ENCODE data around the gene AP3B2. TPM values are rescaled to one million over a fixed set of nuclear protein-coding genes. Genes with fewer than 3 reads are reported as not detected.

The AP3B2 gene
- total RNA-seq, 1 donor from 2014 or later = 3.8 TPM

DNA sequence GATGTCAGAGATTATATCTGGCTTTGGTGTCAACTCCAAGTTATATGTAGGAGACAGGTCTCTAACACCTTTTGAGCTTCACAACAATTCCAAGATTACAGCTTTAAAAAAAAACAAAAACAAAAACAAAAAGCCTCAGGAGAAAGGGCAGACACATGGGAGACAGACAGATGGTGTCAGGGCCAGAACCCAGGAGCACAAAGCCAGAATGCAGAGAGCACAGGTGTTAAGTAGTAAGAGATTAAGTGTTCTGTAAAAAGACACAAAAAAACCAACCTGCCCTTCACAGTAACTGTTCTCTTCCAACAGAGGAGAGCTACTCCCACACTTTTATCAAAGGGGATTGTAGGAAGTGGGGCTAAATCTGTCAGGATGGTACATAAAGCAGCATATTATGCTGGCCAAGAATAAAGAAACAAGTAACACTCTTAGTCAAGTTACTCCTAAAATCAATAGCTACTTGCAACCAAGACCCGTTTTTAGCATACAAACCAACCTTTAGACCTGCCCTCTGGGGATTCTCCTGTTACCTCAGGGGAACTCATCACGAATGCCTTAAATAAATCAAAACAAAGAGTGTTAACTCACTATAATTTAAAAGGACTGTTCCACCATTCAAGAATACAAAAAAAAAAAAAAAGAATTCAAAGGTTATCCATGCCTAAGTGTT lies 68.4 kb downstream of the AP3B2 start:
- H3K27me3 ChIP-seq = peaks cover 39% of the 10 kb centered on the region
- H3K4me1 ChIP-seq = no peaks in the 10 kb centered on the region
- TF ChIP-seq, protein P1, sequence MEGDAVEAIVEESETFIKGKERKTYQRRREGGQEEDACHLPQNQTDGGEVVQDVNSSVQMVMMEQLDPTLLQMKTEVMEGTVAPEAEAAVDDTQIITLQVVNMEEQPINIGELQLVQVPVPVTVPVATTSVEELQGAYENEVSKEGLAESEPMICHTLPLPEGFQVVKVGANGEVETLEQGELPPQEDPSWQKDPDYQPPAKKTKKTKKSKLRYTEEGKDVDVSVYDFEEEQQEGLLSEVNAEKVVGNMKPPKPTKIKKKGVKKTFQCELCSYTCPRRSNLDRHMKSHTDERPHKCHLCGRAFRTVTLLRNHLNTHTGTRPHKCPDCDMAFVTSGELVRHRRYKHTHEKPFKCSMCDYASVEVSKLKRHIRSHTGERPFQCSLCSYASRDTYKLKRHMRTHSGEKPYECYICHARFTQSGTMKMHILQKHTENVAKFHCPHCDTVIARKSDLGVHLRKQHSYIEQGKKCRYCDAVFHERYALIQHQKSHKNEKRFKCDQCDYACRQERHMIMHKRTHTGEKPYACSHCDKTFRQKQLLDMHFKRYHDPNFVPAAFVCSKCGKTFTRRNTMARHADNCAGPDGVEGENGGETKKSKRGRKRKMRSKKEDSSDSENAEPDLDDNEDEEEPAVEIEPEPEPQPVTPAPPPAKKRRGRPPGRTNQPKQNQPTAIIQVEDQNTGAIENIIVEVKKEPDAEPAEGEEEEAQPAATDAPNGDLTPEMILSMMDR (IDR thresholded peaks at IDR 0.05) = no peak
- ATAC-seq = no peak
- H3K27ac ChIP-seq = no peak overlapping the region
- DNase-seq = no peak
- H3K4me3 ChIP-seq = no peak overlapping the region
- H3K36me3 ChIP-seq = no peaks in the 10 kb centered on the region
- intact Hi-C loops (cut with DNase I) = no loop called here
- no peaks in the 10 kb centered on the region for H3K9me3 ChIP-seq

DNA sequence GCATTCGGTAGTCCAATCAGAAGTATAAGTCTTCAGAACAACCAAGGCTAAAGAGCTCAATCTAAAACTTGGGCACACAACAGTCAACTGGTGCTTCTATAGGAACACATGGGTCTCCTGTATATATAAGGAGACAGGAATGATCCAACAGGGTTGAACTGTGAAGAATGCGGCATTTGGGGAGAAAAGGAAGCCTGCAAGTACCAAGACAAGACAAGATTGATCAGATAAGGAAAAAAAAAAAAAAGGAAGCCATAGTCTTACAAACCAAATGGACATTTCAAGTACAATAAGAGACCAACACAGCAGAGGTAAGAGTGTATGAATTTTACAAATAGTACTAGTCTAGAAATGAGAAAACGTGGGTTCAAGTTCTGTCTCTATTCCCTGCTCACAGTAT lies 69.0 kb downstream of the AP3B2 start:
- H3K4me3 ChIP-seq = no peak overlapping the region
- DNase-seq (no peak), ATAC-seq (no peak)
- intact Hi-C loops (cut with DNase I) = no loop called here
- no peaks in the 10 kb centered on the region for H3K36me3 ChIP-seq
- H3K27ac ChIP-seq = no peak overlapping the region
- no peaks in the 10 kb centered on the region for H3K4me1 ChIP-seq
- TF ChIP-seq, protein P1 (IDR thresholded peaks at IDR 0.05) = no peak
- peaks cover 33% of the 10 kb centered on the region for H3K27me3 ChIP-seq
- H3K9me3 ChIP-seq = no peaks in the 10 kb centered on the region

DNA sequence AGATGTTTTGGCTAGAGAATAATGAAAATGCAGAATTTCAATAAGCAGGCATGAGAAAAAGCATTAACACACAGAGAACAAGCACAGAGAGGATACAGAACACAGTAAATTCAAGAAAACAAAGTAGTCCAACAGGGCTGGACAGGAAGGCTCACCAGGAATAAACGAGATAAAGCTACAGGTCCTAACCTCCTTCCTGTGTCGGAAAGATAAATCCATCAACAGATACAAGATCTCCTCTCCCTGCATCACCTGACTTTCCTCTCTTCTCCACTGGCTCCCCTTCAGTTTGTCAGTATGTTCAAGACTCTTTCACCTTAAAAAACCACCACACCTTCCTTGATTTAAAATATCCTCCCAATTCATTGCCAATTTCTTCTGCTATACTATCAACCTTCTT lies 73.9 kb downstream of the AP3B2 start:
- H3K36me3 ChIP-seq = no peaks in the 10 kb centered on the region
- TF ChIP-seq, protein P1 (IDR thresholded peaks at IDR 0.05) = no peak
- H3K9me3 ChIP-seq = no peaks in the 10 kb centered on the region
- no peak overlapping the region for H3K27ac ChIP-seq
- intact Hi-C loops (cut with DNase I) = no loop called here
- H3K27me3 ChIP-seq = no peaks in the 10 kb centered on the region
- no peak overlapping the region for H3K4me3 ChIP-seq
- DNase-seq (no peak), ATAC-seq (no peak)
- H3K4me1 ChIP-seq = no peaks in the 10 kb centered on the region

DNA sequence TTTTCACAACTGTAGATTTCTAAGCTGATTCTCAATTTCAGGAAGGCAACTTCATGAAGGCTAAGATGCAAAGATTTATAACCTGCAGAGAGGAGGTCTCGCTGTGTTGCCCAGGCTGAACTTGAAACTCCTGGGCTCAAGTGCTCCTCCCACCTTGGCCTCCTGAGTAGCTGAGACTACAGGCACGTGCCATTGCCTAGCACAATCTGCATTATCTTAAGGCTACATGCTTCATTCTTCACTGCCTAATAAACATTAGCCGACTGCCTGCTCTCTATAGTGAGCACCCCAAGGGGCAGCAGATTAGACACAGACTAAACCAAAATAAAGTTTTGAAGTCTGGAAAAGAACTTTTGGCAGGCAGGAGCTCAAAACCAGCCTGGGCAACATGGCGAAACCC lies 79.6 kb downstream of the AP3B2 start:
- no peak overlapping the region for H3K4me3 ChIP-seq
- no peak for DNase-seq
- H3K27me3 ChIP-seq = no peaks in the 10 kb centered on the region
- no peak overlapping the region for H3K27ac ChIP-seq
- no peaks in the 10 kb centered on the region for H3K36me3 ChIP-seq
- ATAC-seq = no peak
- intact Hi-C loops (cut with DNase I) = no loop called here
- TF ChIP-seq, protein P1 (IDR thresholded peaks at IDR 0.05) = no peak
- H3K4me1 ChIP-seq = no peaks in the 10 kb centered on the region
- no peaks in the 10 kb centered on the region for H3K9me3 ChIP-seq

DNA sequence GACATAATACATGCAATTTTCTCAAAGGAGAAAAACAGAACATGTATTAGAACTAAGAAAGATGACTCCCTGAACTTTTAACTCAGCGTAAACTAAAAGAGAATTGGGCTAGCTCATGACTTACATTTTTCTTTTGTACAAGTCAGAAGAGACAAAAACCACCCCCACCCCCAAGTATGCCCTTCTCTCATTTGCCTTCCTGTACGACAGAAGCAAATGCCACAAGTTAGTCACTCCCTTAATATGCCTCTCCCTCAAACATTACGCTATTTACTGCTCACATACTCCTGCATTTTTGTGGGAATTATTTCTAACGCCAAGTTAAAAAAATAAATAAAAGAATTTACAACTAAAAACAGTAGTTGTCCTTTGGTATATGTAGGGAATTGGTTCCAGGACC lies 84.5 kb downstream of the AP3B2 start:
- TF ChIP-seq, protein P1 (IDR thresholded peaks at IDR 0.05) = no peak
- no peaks in the 10 kb centered on the region for H3K36me3 ChIP-seq

DNA sequence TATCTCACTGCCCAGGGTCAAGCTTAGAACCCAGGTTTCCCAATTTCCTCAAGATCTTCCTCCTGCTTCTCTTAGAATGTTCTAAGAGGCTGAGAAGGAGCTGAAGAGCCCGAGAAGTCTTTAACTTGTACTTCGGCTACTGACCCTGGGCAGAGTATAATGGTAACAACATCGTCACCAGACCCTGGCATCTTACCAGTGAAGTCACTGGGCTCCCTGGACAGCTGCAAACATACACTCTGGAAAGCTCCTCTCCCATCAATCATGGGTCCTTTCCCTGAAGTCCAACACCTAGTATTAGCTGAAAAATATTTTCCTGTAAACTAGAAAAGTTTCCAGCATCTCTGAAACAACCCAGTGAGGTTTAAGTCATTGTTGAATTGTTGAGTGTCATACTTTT lies 85.2 kb downstream of the AP3B2 start:
- Histone ChIP-seq H3K36me3 (no peaks in the 10 kb centered on the region), H3K4me3 (no peak overlapping the region), H3K9me3 (no peaks in the 10 kb centered on the region), H3K27ac (no peak overlapping the region), H3K27me3 (no peaks in the 10 kb centered on the region), H3K4me1 (no peaks in the 10 kb centered on the region)
- DNase-seq (no peak), ATAC-seq (no peak)
- TF ChIP-seq, protein P1 (IDR thresholded peaks at IDR 0.05) = no peak
- intact Hi-C loops (cut with DNase I) = no loop called here

More for the DNA sequence above, 84.5 kb downstream of the AP3B2 start:
- H3K4me3 ChIP-seq = no peak overlapping the region
- no peaks in the 10 kb centered on the region for H3K27me3 ChIP-seq
- ATAC-seq (no peak), DNase-seq (no peak)
- no peak overlapping the region for H3K27ac ChIP-seq
- H3K9me3 ChIP-seq = no peaks in the 10 kb centered on the region
- intact Hi-C loops (cut with DNase I) = no loop called here
- H3K4me1 ChIP-seq = no peaks in the 10 kb centered on the region

All from upper lobe of right lung (tissue), 1 donor.